GM12865 (cell line): ENCODE measurements around the gene GABBR2.
"Not testable (repeated sequence)": the region's sequence is repeated elsewhere in the genome, so short reads cannot be mapped to it uniquely, and the experiment has no call there.

Source experiments
- DNase-seq: peaks from one replicate; pipeline ENCODE4 v3.0.0; 2010; ENCODE audit warnings: low read depth
- H3K4me3 ChIP-seq: 2 replicates; pipeline ENCODE4 v1.5.1; 2011; ENCODE audit warnings: mild to moderate bottlenecking, low read depth, low read length, control low read depth
- CTCF ChIP-seq: IDR thresholded peaks from 2 replicates; pipeline ENCODE4 v1.5.1; 2011; ENCODE audit warnings: low read length, control low read depth, low read depth, inconsistent platforms; ENCODE audit not compliant: insufficient read depth; ENCODE audit errors: missing control alignments

GABBR2 gene

GRCh38 chr9:98468567-98469239 lies 240.0 kb downstream of the GABBR2 start:
- H3K4me3 ChIP-seq, result no peak overlapping the region
- DNase-seq, result no peak
- no peak for TF ChIP-seq CTCF

- DNase-seq, result no peak
- no peak overlapping the region for H3K4me3 ChIP-seq
- no peak for TF ChIP-seq CTCF
These were observed 242.9 kb downstream of the GABBR2 start for GRCh38 chr9:98465799-98466198.

GRCh38 chr9:98464156-98464690 lies 244.5 kb downstream of the GABBR2 start:
- H3K4me3 ChIP-seq, DNase-seq: not testable (repeated sequence)

- TF ChIP-seq CTCF, result no peak
- DNase-seq, result no peak
- H3K4me3 ChIP-seq, result no peak overlapping the region
These were observed 246.4 kb downstream of the GABBR2 start for GRCh38 chr9:98462310-98462709.

- no peak for DNase-seq
- no peak for TF ChIP-seq CTCF
- H3K4me3 ChIP-seq, result no peak overlapping the region
These were observed 248.0 kb downstream of the GABBR2 start for GRCh38 chr9:98460704-98461103.

- no peak for TF ChIP-seq CTCF
- DNase-seq, result no peak
- H3K4me3 ChIP-seq, result no peak overlapping the region
These were observed 250.9 kb downstream of the GABBR2 start for GRCh38 chr9:98457726-98458370.

- no peak overlapping the region for H3K4me3 ChIP-seq
- no peak for DNase-seq
- TF ChIP-seq CTCF, result no peak
These were observed 252.6 kb downstream of the GABBR2 start for GRCh38 chr9:98456156-98456613.
